ENCODE data around the gene PHLPP1.

Gene PHLPP1

GRCh38 chr18:62979176-62979575, 263.8 kb downstream of the PHLPP1 start:
- DNase-seq (ENCODE audit: low read depth in 2 of 2): no peak

- DNase-seq (ENCODE audit: low read depth in 2 of 2): no peak
Observed at GRCh38 chr18:62979900-62980299, 264.6 kb downstream of the PHLPP1 start.

GRCh38 chr18:62981566-62981965, 266.2 kb downstream of the PHLPP1 start:
- DNase-seq (ENCODE audit: low read depth in 2 of 2): no peak

GRCh38 chr18:62982600-62983251, 267.4 kb downstream of the PHLPP1 start:
- DNase-seq (ENCODE audit: low read depth in 2 of 2): peak; percentile 26 to 34

- no peak for DNase-seq (ENCODE audit: low read depth in 2 of 2)
Observed at GRCh38 chr18:62984656-62985315, 269.4 kb downstream of the PHLPP1 start.

GRCh38 chr18:62986490-62986889, 271.1 kb downstream of the PHLPP1 start:
- no peak for DNase-seq (ENCODE audit: low read depth in 2 of 2)

GRCh38 chr18:62987055-62987830, 271.9 kb downstream of the PHLPP1 start:
- no peak for DNase-seq (ENCODE audit: low read depth in 2 of 2)

GRCh38 chr18:62987859-62988258, 272.5 kb downstream of the PHLPP1 start:
- DNase-seq (ENCODE audit: low read depth in 2 of 2): no peak

GRCh38 chr18:62988471-62988870, 273.1 kb downstream of the PHLPP1 start:
- no peak for DNase-seq (ENCODE audit: low read depth in 2 of 2)

GRCh38 chr18:62989195-62989594, 273.9 kb downstream of the PHLPP1 start:
- DNase-seq (ENCODE audit: low read depth in 2 of 2): no peak

GRCh38 chr18:62990653-62991052, 275.3 kb downstream of the PHLPP1 start:
- DNase-seq (ENCODE audit: low read depth in 2 of 2): no peak

- DNase-seq (ENCODE audit: low read depth in 2 of 2): no peak
Observed at GRCh38 chr18:62991389-62991788, 276.0 kb downstream of the PHLPP1 start.

GRCh38 chr18:62991959-62992358, 276.6 kb downstream of the PHLPP1 start:
- DNase-seq (ENCODE audit: low read depth in 2 of 2): no peak

- DNase-seq (ENCODE audit: low read depth in 2 of 2): no peak
Observed at GRCh38 chr18:62992877-62993365, 277.6 kb downstream of the PHLPP1 start.

- DNase-seq (ENCODE audit: low read depth in 2 of 2): no peak
Observed at GRCh38 chr18:62996566-62996965, 281.2 kb downstream of the PHLPP1 start.

- DNase-seq (ENCODE audit: low read depth in 2 of 2): no peak
Observed at GRCh38 chr18:62997076-62997475, 281.7 kb downstream of the PHLPP1 start.

GRCh38 chr18:62998443-62998842, 283.1 kb downstream of the PHLPP1 start:
- DNase-seq (ENCODE audit: low read depth in 2 of 2): no peak

GRCh38 chr18:62999392-62999791, 284.1 kb downstream of the PHLPP1 start:
- DNase-seq (ENCODE audit: low read depth in 2 of 2): no peak

- DNase-seq (ENCODE audit: low read depth in 2 of 2): no peak
Observed at GRCh38 chr18:62999921-63000320, 284.6 kb downstream of the PHLPP1 start.

- no peak for DNase-seq (ENCODE audit: low read depth in 2 of 2)
Observed at GRCh38 chr18:63000839-63001238, 285.5 kb downstream of the PHLPP1 start.

- no peak for DNase-seq (ENCODE audit: low read depth in 2 of 2)
Observed at GRCh38 chr18:63001861-63002260, 286.5 kb downstream of the PHLPP1 start.

- DNase-seq (ENCODE audit: low read depth in 2 of 2): no peak
Observed at GRCh38 chr18:63002305-63002704, 287.0 kb downstream of the PHLPP1 start.
